Measurements from ENCODE around the gene CGB2.
"Not testable (repeated sequence)": the region's sequence is repeated elsewhere in the genome, so short reads cannot be mapped to it uniquely, and the experiment has no call there.

CGB2 gene

GRCh38 chr19:49038557-49039276, 7.0 kb downstream of the CGB2 start:
- FAIRE-seq, result not testable (repeated sequence)

DNA sequence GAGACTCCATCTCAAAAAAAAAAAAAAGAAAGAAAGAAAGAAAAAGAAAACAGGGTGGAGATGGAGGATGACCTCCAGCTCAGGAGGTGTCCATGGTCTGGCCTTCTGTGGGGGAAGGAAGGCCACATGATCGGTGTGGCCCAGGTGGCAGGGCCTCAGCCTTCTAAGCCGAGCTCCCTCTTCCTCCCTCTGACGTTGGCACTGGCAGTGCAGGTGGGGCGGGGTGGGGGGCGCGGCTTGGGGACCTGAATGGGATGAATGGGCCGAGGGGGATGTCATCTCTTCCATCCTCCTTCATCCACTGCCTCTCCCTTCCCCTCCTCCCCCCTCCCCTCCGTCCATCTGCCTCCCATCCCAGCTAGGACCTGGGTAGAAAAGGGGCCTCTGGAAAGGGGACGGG, 8.0 kb downstream of the CGB2 start:
- not testable (repeated sequence) for FAIRE-seq

GRCh38 chr19:49042177-49042576, 10.5 kb downstream of the CGB2 start:
- no peak for FAIRE-seq

- not testable (repeated sequence) for FAIRE-seq
These were observed 11.0 kb downstream of the CGB2 start for GRCh38 chr19:49042666-49043065.

GRCh38 chr19:49043548-49043947, 11.9 kb downstream of the CGB2 start, which contains the start of gene CGB5:
Gene CGB5, plus strand, starts transcription at chr19:49043848. Its CDS starts 362 bp downstream, at chr19:49044210.
- FAIRE-seq, result not testable (repeated sequence)

GRCh38 chr19:49049011-49049410, 17.3 kb downstream of the CGB2 start, which contains the start of gene CGB8:
Gene CGB8, minus strand, starts transcription at chr19:49049111. Its CDS starts 372 bp downstream, at chr19:49048739.
- not testable (repeated sequence) for FAIRE-seq

DNA sequence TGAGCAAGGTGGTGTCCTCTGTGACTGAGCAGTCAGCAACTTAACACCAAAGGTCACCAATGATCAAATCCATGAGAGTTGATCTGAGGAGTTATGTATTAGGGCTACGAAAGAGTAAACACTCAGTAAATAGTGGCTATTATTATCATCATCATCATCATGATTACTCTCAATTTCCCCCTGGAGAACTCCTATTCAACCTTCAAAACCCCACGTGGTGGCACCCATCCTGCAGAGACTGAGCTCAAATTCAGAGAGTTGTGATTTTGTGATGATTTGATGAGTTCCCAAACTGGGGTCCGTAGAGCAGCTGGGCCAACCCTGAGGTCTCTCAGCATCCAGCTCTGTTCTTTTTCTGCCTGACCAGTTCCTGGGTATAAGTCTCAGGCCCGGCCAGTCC, 18.1 kb downstream of the CGB2 start:
- not testable (repeated sequence) for FAIRE-seq

DNA sequence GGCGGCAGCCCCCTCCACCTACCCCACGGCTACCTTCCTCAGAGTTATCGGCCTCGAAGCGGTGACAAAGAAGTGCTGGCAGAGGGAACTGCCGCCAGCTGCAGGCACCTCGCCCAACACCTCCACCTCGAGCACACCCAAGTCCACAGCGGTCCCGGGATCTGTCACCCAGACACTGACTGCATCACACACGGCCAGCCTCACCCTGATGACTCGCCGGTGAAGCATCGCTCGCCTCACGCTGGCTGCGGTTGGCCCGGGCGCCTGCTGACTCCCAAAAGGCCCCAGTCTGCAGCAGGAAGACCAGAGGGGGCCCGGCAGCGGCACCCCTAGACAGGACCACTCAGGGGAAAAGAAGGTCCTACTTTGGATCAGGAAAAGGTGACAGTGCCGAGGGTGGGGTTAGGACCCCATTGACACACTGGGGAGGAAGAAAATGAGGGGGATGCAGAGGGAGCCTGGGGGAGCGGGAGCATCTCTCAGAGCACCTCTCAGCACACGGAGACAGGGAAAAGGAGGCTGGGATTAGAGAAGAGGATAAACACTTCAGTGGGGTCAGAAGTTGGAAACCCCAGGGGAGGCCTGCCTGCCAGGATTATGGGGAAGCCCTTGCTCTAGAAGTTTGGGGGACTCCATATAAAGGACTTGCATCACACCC, 18.8 kb downstream of the CGB2 start:
- not testable (repeated sequence) for FAIRE-seq

- FAIRE-seq, result no peak
These were observed 24.6 kb downstream of the CGB2 start for GRCh38 chr19:49056101-49056901.

GRCh38 chr19:49056902-49057596, 25.4 kb downstream of the CGB2 start:
- FAIRE-seq, result not testable (repeated sequence)

DNA sequence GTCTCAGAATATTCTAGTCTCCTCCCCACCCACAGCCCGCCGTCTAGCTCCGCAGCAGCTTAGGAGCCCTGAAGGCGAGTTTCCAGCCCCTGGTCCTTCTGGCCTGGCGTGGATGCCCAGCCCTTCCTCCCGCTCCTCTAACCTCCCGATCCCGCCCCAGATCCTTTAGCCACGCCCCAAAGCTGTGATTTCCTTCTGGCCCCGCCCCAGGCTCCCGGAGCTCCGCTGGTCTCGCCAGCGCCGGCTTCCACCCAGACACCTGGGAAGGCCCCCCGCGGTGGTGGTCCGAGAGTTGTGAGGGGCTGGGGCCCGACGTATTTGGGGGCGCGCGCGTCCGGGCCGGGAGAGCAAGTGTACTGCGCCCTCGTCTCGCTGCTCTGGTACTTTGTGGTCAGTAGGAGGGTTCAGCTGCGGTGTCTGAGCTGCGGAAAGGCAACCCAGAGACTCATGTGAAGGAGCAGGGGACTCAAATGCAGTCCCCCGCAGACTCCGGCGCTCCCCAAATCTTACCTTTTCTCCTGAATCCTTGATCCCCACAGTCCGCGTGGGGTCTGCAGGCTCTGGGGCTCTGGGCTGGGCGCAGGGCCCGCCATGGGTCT, 26.0 kb downstream of the CGB2 start, which contains the start of gene CGB7:
Gene CGB7, minus strand, starts transcription at position 114 of the 599 bp plus-strand sequence. CDS start 2,374 bp downstream, outside the sequence.
- FAIRE-seq, result no peak

GRCh38 chr19:49058562-49058961, 26.9 kb downstream of the CGB2 start:
- no peak for FAIRE-seq

- no peak for FAIRE-seq
These were observed 27.4 kb downstream of the CGB2 start for GRCh38 chr19:49059053-49059452.

GRCh38 chr19:49061000-49061399, 29.3 kb downstream of the CGB2 start:
- no peak for FAIRE-seq

GRCh38 chr19:49061445-49061844, 29.8 kb downstream of the CGB2 start:
- FAIRE-seq, result no peak

GRCh38 chr19:49064029-49064629, 32.4 kb downstream of the CGB2 start:
- FAIRE-seq, result no peak

DNA sequence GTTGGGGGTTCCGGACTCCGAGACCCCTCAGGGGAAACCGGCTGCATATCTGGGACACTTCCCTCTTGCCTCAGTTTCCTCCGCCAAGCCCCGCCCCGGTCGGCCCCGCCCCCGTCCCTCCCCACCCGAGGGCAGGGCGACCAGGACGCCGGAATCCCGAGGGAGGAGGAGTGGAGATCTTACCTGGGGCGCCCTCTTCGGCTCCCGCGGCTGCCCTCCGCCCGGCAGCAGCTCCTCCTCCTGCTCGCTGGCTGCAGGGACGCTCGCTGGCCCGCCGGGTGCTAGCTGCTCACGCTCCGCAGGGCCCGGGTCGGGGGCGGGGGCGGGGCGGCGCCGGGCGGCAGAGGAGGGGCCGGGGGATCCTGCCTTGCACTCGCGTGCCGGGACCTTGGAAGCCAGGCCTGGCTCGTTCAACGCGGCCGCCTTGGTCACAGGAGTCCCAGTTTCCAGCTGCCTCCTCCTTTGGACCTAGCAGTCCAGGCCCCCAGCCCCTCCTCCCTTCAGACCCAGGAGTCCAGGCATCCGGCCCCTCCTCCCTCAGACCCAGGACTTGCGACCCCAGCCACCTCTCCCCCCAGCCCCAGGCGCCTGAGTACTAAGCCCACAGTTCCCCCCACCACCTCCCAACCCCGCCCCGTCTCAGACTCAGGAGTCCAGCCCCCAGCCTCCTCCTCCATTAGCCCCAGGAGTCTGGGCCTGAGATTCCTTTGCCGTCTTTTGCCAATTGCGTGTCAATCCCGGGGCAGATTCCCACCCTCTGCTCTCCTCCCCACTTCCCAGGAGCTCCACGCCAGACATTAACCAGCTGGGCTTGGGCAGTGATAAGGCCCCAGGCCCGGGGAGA, 33.3 kb downstream of the CGB2 start, which contains the start of gene NTF4:
Gene NTF4, minus strand, starts transcription at position 51 of the 844 bp plus-strand sequence. CDS start 2,821 bp downstream, outside the sequence.
- no peak for FAIRE-seq

- FAIRE-seq, result no peak
These were observed 34.3 kb downstream of the CGB2 start for GRCh38 chr19:49065905-49066512.

- no peak for FAIRE-seq
These were observed 35.9 kb downstream of the CGB2 start for GRCh38 chr19:49067554-49067953.

- FAIRE-seq, result no peak
These were observed 37.3 kb downstream of the CGB2 start for GRCh38 chr19:49069026-49069425.
